ENCODE data around the gene TRMT61A.
"Not testable (repeated sequence)": the region's sequence is repeated elsewhere in the genome, so short reads cannot be mapped to it uniquely, and the experiment has no call there.

Gene TRMT61A

GRCh38 chr14:103509864-103510723 is 18.9 kb upstream of the TRMT61A start:
- DNase-seq: no peak

GRCh38 chr14:103510724-103511693 is 18.0 kb upstream of the TRMT61A start:
- no peak for DNase-seq

- DNase-seq: not testable (repeated sequence)
Observed at GRCh38 chr14:103512180-103512579, 16.8 kb upstream of the TRMT61A start.

GRCh38 chr14:103512701-103513611 is 16.0 kb upstream of the TRMT61A start:
- peak; percentile 74 for DNase-seq

- no peak for DNase-seq
Observed at GRCh38 chr14:103514596-103515421, 14.2 kb upstream of the TRMT61A start.

- DNase-seq: no peak
Observed at GRCh38 chr14:103516426-103517173, 12.4 kb upstream of the TRMT61A start.

- DNase-seq: no peak
Observed at GRCh38 chr14:103517174-103517566, 11.8 kb upstream of the TRMT61A start.

GRCh38 chr14:103517721-103518421 is 11.1 kb upstream of the TRMT61A start:
- DNase-seq: no peak

- peak; percentile 36 for DNase-seq
Observed at GRCh38 chr14:103518422-103519042, 10.5 kb upstream of the TRMT61A start.

GRCh38 chr14:103519043-103519836 is 9.8 kb upstream of the TRMT61A start:
- DNase-seq: no peak

GRCh38 chr14:103519837-103520212 is 9.2 kb upstream of the TRMT61A start:
- DNase-seq: no peak

- no peak for DNase-seq
Observed at GRCh38 chr14:103520269-103520656, 8.7 kb upstream of the TRMT61A start.

- DNase-seq: peak; percentile 85
Observed at GRCh38 chr14:103520657-103521437, 8.1 kb upstream of the TRMT61A start.

GRCh38 chr14:103521438-103521950 is 7.5 kb upstream of the TRMT61A start:
- no peak for DNase-seq

GRCh38 chr14:103521951-103522563 is 6.9 kb upstream of the TRMT61A start:
- no peak for DNase-seq

GRCh38 chr14:103522649-103523574 is 6.1 kb upstream of the TRMT61A start, which contains the start of gene CKB:
Gene CKB (minus strand): TSS chr14:103522830. CDS start chr14:103522493, 337 bp downstream.
- peak; percentile 65 for DNase-seq
